H9 (cell line): Measurements from ENCODE around the gene UBE2A. TPM values are rescaled to one million over a fixed set of nuclear protein-coding genes. Genes with fewer than 3 reads are reported as not detected.

ENCODE experiments used
- DNase-seq: peaks from one replicate; pipeline ENCODE4 v3.0.0-alpha.2; 2017
- H2AFZ ChIP-seq: one replicate; pipeline ENCODE4 v1.6.1; 2013; ENCODE audit warnings: mild to moderate bottlenecking, low read length, control low read depth, moderate library complexity
- H2AK5ac ChIP-seq: 2 replicates; pipeline ENCODE4 v1.6.1; 2013; ENCODE audit warnings: low read length, control low read depth, mixed read lengths; ENCODE audit not compliant: insufficient read length
- H2BK120ac ChIP-seq: one replicate; pipeline ENCODE4 v1.6.1; 2013; ENCODE audit warnings: low read depth, mild to moderate bottlenecking, low read length, control low read depth, inconsistent platforms; ENCODE audit not compliant: poor library complexity, severe bottlenecking
- H2BK12ac ChIP-seq: 2 replicates; pipeline ENCODE4 v1.6.1; 2013; ENCODE audit warnings: low read length, control low read depth, mixed read lengths, low read depth; ENCODE audit not compliant: insufficient read length
- H2BK15ac ChIP-seq: 2 replicates; pipeline ENCODE4 v1.6.1; 2013; ENCODE audit warnings: low read depth, low read length, control low read depth
- H2BK20ac ChIP-seq: one replicate; pipeline ENCODE4 v1.6.1; 2013; ENCODE audit warnings: low read depth, mild to moderate bottlenecking, low read length, control low read depth, inconsistent platforms; ENCODE audit not compliant: poor library complexity, severe bottlenecking
- H2BK5ac ChIP-seq: 2 replicates; pipeline ENCODE4 v1.6.1; 2013; ENCODE audit warnings: low read length, control low read depth, mixed read lengths; ENCODE audit not compliant: insufficient read length
- H3K14ac ChIP-seq: 2 replicates; pipeline ENCODE4 v1.6.1; 2013; ENCODE audit warnings: low read length, control low read depth; ENCODE audit not compliant: insufficient read depth
- H3K18ac ChIP-seq: 2 replicates; pipeline ENCODE4 v1.6.1; 2013; ENCODE audit warnings: low read depth, mild to moderate bottlenecking, mixed read lengths, low read length, control low read depth; ENCODE audit not compliant: insufficient read length
- H3K23ac ChIP-seq: 2 replicates; pipeline ENCODE4 v1.6.1; 2013; ENCODE audit warnings: low read length, control low read depth, mixed read lengths, low read depth; ENCODE audit not compliant: insufficient read length
- H3K23me2 ChIP-seq: 2 replicates; pipeline ENCODE4 v1.6.1; 2013; ENCODE audit warnings: low read depth, mild to moderate bottlenecking, mixed read lengths, low read length, control low read depth; ENCODE audit not compliant: insufficient read length, poor library complexity, severe bottlenecking
- H3K27ac ChIP-seq: 2 replicates; pipeline ENCODE4 v1.5.1; 2013; ENCODE audit warnings: low read length, control low read depth, mixed read lengths, low read depth; ENCODE audit not compliant: insufficient read length
- H3K27me3 ChIP-seq: 2 replicates; pipeline ENCODE4 v1.6.1; 2013; ENCODE audit warnings: low read length, control low read depth, inconsistent platforms; ENCODE audit not compliant: insufficient read depth
- H3K4ac ChIP-seq: 2 replicates; pipeline ENCODE4 v1.6.1; 2013; ENCODE audit warnings: low read depth, mild to moderate bottlenecking, control low read depth, inconsistent platforms, low read length, moderate library complexity
- H3K4me1 ChIP-seq: 2 replicates; pipeline ENCODE4 v1.6.1; 2013; ENCODE audit warnings: low read length, control low read depth, inconsistent platforms; ENCODE audit not compliant: insufficient read depth
- H3K4me2 ChIP-seq: 2 replicates; pipeline ENCODE4 v1.6.1; 2013; ENCODE audit warnings: low read length, control low read depth, mixed read lengths; ENCODE audit not compliant: insufficient read length, insufficient read depth
- H3K56ac ChIP-seq: 2 replicates; pipeline ENCODE4 v1.6.1; 2013; ENCODE audit warnings: low read depth, mild to moderate bottlenecking, mixed read lengths, low read length, control low read depth; ENCODE audit not compliant: insufficient read length
- H3K79me1 ChIP-seq: 2 replicates; pipeline ENCODE4 v1.6.1; 2013; ENCODE audit warnings: low read depth, mild to moderate bottlenecking, moderate library complexity, low read length, control low read depth, inconsistent platforms; ENCODE audit not compliant: insufficient read depth, poor library complexity, severe bottlenecking
- H3K79me2 ChIP-seq: 2 replicates; pipeline ENCODE4 v1.6.1; 2013; ENCODE audit warnings: low read length, control low read depth, inconsistent platforms; ENCODE audit not compliant: insufficient read depth
- H3K9ac ChIP-seq: 2 replicates; pipeline ENCODE4 v1.6.1; 2013; ENCODE audit warnings: low read length, control low read depth, mixed read lengths; ENCODE audit not compliant: insufficient read length; ENCODE audit errors: extremely low read depth
- H3K9me3 ChIP-seq: one replicate; pipeline ENCODE4 v1.6.1; 2013; ENCODE audit warnings: low read depth, low read length, inconsistent platforms; ENCODE audit not compliant: control insufficient read depth
- H3T11ph ChIP-seq: one replicate; pipeline ENCODE4 v1.6.1; 2013; ENCODE audit warnings: mild to moderate bottlenecking, low read length, control low read depth, inconsistent platforms
- H4K20me1 ChIP-seq: one replicate; pipeline ENCODE4 v1.6.1; 2013; ENCODE audit not compliant: control insufficient read depth, insufficient read length, insufficient read depth
- H4K5ac ChIP-seq: 2 replicates; pipeline ENCODE4 v1.6.1; 2013; ENCODE audit warnings: low read depth, mild to moderate bottlenecking, mixed read lengths, low read length, control low read depth; ENCODE audit not compliant: insufficient read length
- H4K8ac ChIP-seq: replicated peaks from 2 replicates; pipeline ENCODE4 v1.6.1; 2013; ENCODE audit warnings: low read length, control low read depth, mixed read lengths, low read depth; ENCODE audit not compliant: insufficient read length
- H4K91ac ChIP-seq: 2 replicates; pipeline ENCODE4 v1.6.1; 2013; ENCODE audit warnings: low read depth, mild to moderate bottlenecking, moderate library complexity, mixed read lengths, low read length, control low read depth; ENCODE audit not compliant: insufficient read length
- H3K27ac Mint-ChIP-seq, 3 experiments: 2 replicates in 2 of 3; 3 replicates in 1 of 3; pipeline ENCODE4 v1.8.0; 2020 to 2021; ENCODE audit warnings: mixed read lengths in 3 of 3, mild to moderate bottlenecking in 1 of 3, moderate library complexity in 1 of 3
- H3K27me3 Mint-ChIP-seq: 2 replicates; pipeline ENCODE4 v1.8.0; 2021; ENCODE audit warnings: low read depth, mild to moderate bottlenecking, moderate library complexity, mixed read lengths
- H3K36me3 Mint-ChIP-seq, 3 experiments: 2 replicates in 2 of 3; 3 replicates in 1 of 3; pipeline ENCODE4 v1.8.0; 2020 to 2021; ENCODE audit warnings: low read depth in 3 of 3, mixed read lengths in 3 of 3; ENCODE audit not compliant: insufficient read depth in 1 of 3
- H3K4me1 Mint-ChIP-seq, 2 experiments: 2 replicates each; pipeline ENCODE4 v1.8.0; 2020; ENCODE audit warnings: mixed read lengths in 2 of 2
- H3K4me3 Mint-ChIP-seq, 2 experiments: 2 replicates in 1 of 2; 3 replicates in 1 of 2; pipeline ENCODE4 v1.8.0; 2020 to 2021; ENCODE audit warnings: mild to moderate bottlenecking in 2 of 2, mixed read lengths in 2 of 2, moderate library complexity in 1 of 2
- H3K9me3 Mint-ChIP-seq, 2 experiments: 2 replicates in 1 of 2; 3 replicates in 1 of 2; pipeline ENCODE4 v1.8.0; 2020; ENCODE audit warnings: mild to moderate bottlenecking in 2 of 2, mixed read lengths in 2 of 2, moderate library complexity in 1 of 2
- total RNA-seq: library from RNA; stranded (reverse); gene quantifications from 2 replicates; pipeline ENCODE4 v1.2.1, GENCODE V29; 2021
- TF ChIP-seq, protein P1 (sequence below): fragments of 200-600 bp; sonication (generic); conservative IDR thresholded peaks from 3 replicates; pipeline ENCODE4 v1.8.0; 2021; ENCODE audit warnings: antibody characterized with exemption, mild to moderate bottlenecking

UBE2A gene
- total RNA-seq, 1 experiment from 2014 or later, result 54.7 TPM

DNA sequence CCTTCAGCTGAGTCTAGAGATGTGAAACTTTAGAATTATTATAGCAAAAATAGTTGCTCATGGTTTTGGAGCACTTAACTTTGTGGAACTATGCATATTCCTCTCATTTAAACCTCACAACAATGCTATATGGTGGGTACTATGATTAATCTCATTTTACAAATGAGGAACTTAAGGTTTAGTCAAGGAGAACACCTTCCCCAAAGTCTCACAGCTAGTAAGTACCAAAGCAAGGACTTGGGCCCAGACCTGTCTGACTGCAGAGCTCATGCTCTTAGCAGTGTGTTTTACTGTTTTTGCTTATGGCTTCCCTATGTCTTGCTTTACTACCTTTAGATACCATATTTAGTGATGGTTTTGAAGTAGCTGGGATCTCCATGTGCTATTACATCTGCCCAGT, 5.1 kb downstream of the UBE2A start:
- no peak overlapping the region for H3K27ac Mint-ChIP-seq
- H3K27me3 Mint-ChIP-seq, result no peaks in the 10 kb centered on the region
- Histone ChIP-seq H3K56ac (no peak overlapping the region), H3K79me2 (no peaks in the 10 kb centered on the region), H3K79me1 (no peaks in the 10 kb centered on the region), H3K9me3 (peaks cover 10% of the 10 kb centered on the region), H3K4me1 (no peaks in the 10 kb centered on the region), H3K4me2 (no peak overlapping the region), H3K27ac (no peak overlapping the region), H3K14ac (no peak overlapping the region), H2AK5ac (no peak overlapping the region), H4K5ac (no peak overlapping the region), H3K27me3 (no peaks in the 10 kb centered on the region), H3K9ac (no peak overlapping the region), H3K4ac (no peak overlapping the region), H3K23me2 (peaks cover 3% of the 10 kb centered on the region), H2BK120ac (no peak overlapping the region), H4K20me1 (no peaks in the 10 kb centered on the region), H2BK5ac (no peak overlapping the region), H2BK15ac (no peak overlapping the region), H2BK20ac (no peak overlapping the region), H3K18ac (no peak overlapping the region), H2BK12ac (no peak overlapping the region), H3T11ph (no peak overlapping the region), H4K91ac (no peak overlapping the region), H3K23ac (no peak overlapping the region), H4K8ac (no peak overlapping the region), H2AFZ (no peak overlapping the region)
- peaks cover 36 to 42% of the 10 kb centered on the region in 2 experiments for H3K9me3 Mint-ChIP-seq
- TF ChIP-seq, protein P1, sequence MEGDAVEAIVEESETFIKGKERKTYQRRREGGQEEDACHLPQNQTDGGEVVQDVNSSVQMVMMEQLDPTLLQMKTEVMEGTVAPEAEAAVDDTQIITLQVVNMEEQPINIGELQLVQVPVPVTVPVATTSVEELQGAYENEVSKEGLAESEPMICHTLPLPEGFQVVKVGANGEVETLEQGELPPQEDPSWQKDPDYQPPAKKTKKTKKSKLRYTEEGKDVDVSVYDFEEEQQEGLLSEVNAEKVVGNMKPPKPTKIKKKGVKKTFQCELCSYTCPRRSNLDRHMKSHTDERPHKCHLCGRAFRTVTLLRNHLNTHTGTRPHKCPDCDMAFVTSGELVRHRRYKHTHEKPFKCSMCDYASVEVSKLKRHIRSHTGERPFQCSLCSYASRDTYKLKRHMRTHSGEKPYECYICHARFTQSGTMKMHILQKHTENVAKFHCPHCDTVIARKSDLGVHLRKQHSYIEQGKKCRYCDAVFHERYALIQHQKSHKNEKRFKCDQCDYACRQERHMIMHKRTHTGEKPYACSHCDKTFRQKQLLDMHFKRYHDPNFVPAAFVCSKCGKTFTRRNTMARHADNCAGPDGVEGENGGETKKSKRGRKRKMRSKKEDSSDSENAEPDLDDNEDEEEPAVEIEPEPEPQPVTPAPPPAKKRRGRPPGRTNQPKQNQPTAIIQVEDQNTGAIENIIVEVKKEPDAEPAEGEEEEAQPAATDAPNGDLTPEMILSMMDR, result no peak
- DNase-seq, result no peak
- no peak overlapping the region for H3K4me3 Mint-ChIP-seq
- H3K4me1 Mint-ChIP-seq, result no peaks in the 10 kb centered on the region
- peaks cover 0 to 20% (median 15%) of the 10 kb centered on the region in 3 experiments; a peak in 4 of 7 replicates for H3K36me3 Mint-ChIP-seq
